ENCODE results near the gene CPZ. TPM values are rescaled to one million over a fixed set of nuclear protein-coding genes. Genes with fewer than 3 reads are reported as not detected.

Gene CPZ
- polyA plus RNA-seq, 3 donors: not detected

- no peaks in the 10 kb centered on the region for H3K4me1 ChIP-seq (ENCODE audit: control insufficient read depth in 1 of 2, insufficient read depth in 2 of 2, low read length in 2 of 2)
- H3K4me3 ChIP-seq (replicated peaks in 1 of 3; ENCODE audit: low read depth in 2 of 3, low read length in 3 of 3): no peak overlapping the region
- no peaks in the 10 kb centered on the region for H3K79me2 ChIP-seq (ENCODE audit: insufficient read depth, low read length)
- H3K9ac ChIP-seq (ENCODE audit: insufficient read depth, low read length, poor library complexity, severe bottlenecking): no peak overlapping the region
- Mint-ChIP-seq H3K27me3 (ENCODE audit: low read depth in 3 of 3) (peaks cover 21 to 30% (median 22%) of the 10 kb centered on the region in 3 donors), H3K9me3 (peaks cover 0 to 2% (median 0%) of the 10 kb centered on the region in 7 donors), H3K4me1 (no peaks in the 10 kb centered on the region), H3K27ac (no peak overlapping the region), H3K36me3 (no peaks in the 10 kb centered on the region), H3K4me3 (no peak overlapping the region)
- H3K27me3 ChIP-seq (ENCODE audit: control insufficient read depth in 2 of 2, insufficient read depth in 2 of 2, low read length in 2 of 2): peaks cover 2 to 13% of the 10 kb centered on the region in 2 donors
- TF ChIP-seq CTCF (IDR thresholded peaks at IDR 0.05): no peak
- WGBS (ENCODE audit: insufficient coverage): 85% methylated on average over 12 of the region's 18 CpGs
- H3K9me3 ChIP-seq (replicated peaks in 1 of 2; ENCODE audit: control insufficient read depth in 1 of 2, insufficient read depth in 1 of 2, low read length in 2 of 2): no peaks in the 10 kb centered on the region
- H2AFZ ChIP-seq (ENCODE audit: insufficient read depth, low read depth, low read length, poor library complexity, severe bottlenecking): no peak overlapping the region
- no peak overlapping the region for H3K27ac ChIP-seq (ENCODE audit: low read depth in 1 of 2, low read length in 2 of 2)
- H3K4me2 ChIP-seq (replicated peaks; ENCODE audit: extremely low read depth, low read length, poor library complexity, severe bottlenecking): no peak overlapping the region
- DNase-seq: no peak
- H3K36me3 ChIP-seq (replicated peaks in 1 of 2; ENCODE audit: control insufficient read depth in 1 of 2, insufficient read depth in 2 of 2, low read length in 2 of 2): no peaks in the 10 kb centered on the region
- intact Hi-C loops (cut with micrococcal nuclease): no loop called here
- H4K20me1 ChIP-seq (ENCODE audit: insufficient read depth, low read length): no peaks in the 10 kb centered on the region
Observed at GRCh38 chr4:8587469-8588195, 4.9 kb upstream of the CPZ start.

DNA sequence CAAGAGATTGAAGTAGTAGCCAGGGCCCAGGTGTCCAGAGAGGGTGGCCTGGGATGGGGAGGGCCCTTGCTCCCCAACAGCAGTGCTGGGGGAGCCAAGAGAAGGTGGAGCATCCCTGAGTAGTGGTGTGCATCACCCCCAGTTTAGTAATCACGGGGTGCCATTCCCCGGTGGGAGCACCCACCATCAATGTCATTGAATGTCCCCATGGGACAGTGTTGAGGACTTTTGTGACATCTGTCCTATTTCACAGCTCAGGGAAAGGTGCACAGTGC is 4.4 kb upstream of the CPZ start:
- H3K27ac ChIP-seq (ENCODE audit: low read depth in 1 of 2, low read length in 2 of 2): no peak overlapping the region
- H3K4me3 Mint-ChIP-seq: no peak overlapping the region
- peaks cover 24 to 35% (median 26%) of the 10 kb centered on the region in 3 donors for H3K27me3 Mint-ChIP-seq (ENCODE audit: low read depth in 3 of 3)
- no peak overlapping the region for H3K4me3 ChIP-seq (replicated peaks in 1 of 3; ENCODE audit: low read depth in 2 of 3, low read length in 3 of 3)
- H4K20me1 ChIP-seq (ENCODE audit: insufficient read depth, low read length): no peaks in the 10 kb centered on the region
- H3K9me3 Mint-ChIP-seq: peaks cover 0 to 2% (median 0%) of the 10 kb centered on the region in 7 donors
- TF ChIP-seq CTCF (IDR thresholded peaks at IDR 0.05): no peak
- H3K4me2 ChIP-seq (replicated peaks; ENCODE audit: extremely low read depth, low read length, poor library complexity, severe bottlenecking): no peak overlapping the region
- H3K27me3 ChIP-seq (ENCODE audit: control insufficient read depth in 2 of 2, insufficient read depth in 2 of 2, low read length in 2 of 2): peaks cover 2 to 17% of the 10 kb centered on the region in 2 donors
- H3K4me1 ChIP-seq (ENCODE audit: control insufficient read depth in 1 of 2, insufficient read depth in 2 of 2, low read length in 2 of 2): no peaks in the 10 kb centered on the region
- DNase-seq: no peak
- no peak overlapping the region for H2AFZ ChIP-seq (ENCODE audit: insufficient read depth, low read depth, low read length, poor library complexity, severe bottlenecking)
- intact Hi-C loops (cut with micrococcal nuclease): no loop called here
- no peaks in the 10 kb centered on the region for H3K9me3 ChIP-seq (replicated peaks in 1 of 2; ENCODE audit: control insufficient read depth in 1 of 2, insufficient read depth in 1 of 2, low read length in 2 of 2)
- H3K4me1 Mint-ChIP-seq: no peaks in the 10 kb centered on the region
- H3K27ac Mint-ChIP-seq: peak overlapping the region in 1 of 7 donors; percentile 74
- no peak overlapping the region for H3K9ac ChIP-seq (ENCODE audit: insufficient read depth, low read length, poor library complexity, severe bottlenecking)
- H3K79me2 ChIP-seq (ENCODE audit: insufficient read depth, low read length): no peaks in the 10 kb centered on the region
- H3K36me3 ChIP-seq (replicated peaks in 1 of 2; ENCODE audit: control insufficient read depth in 1 of 2, insufficient read depth in 2 of 2, low read length in 2 of 2): no peaks in the 10 kb centered on the region
- no peaks in the 10 kb centered on the region for H3K36me3 Mint-ChIP-seq
- WGBS (ENCODE audit: insufficient coverage): 100% methylated on average over 2 of the region's 2 CpGs
